DOHH2 (cell line): Measurements from ENCODE around the gene TM9SF1.
A peak's percentile ranks its signal among the peaks of the same experiment; 100 is the strongest.

Source experiments
- H3F3A ChIP-seq: fragments of 200-600 bp; sonication (generic), shearing (Covaris generic); 2 replicates; pipeline ENCODE4 v1.6.0; 2016; ENCODE audit warnings: antibody characterized with exemption, mild to moderate bottlenecking; ENCODE audit not compliant: control insufficient read depth, insufficient read depth
- H3K27ac ChIP-seq: fragments of 200-600 bp; sonication (generic); 2 replicates; pipeline ENCODE4 v1.5.1; 2014; ENCODE audit warnings: low read depth, mild to moderate bottlenecking, low read length, moderate library complexity
- H3K27me3 ChIP-seq: fragments of 200-600 bp; sonication (generic); 2 replicates; pipeline ENCODE4 v1.6.1; 2014; ENCODE audit warnings: mild to moderate bottlenecking, low read length, mixed read lengths; ENCODE audit not compliant: control insufficient read depth
- H3K36me3 ChIP-seq: fragments of 200-600 bp; sonication (generic); 2 replicates; pipeline ENCODE4 v1.6.1; 2014; ENCODE audit warnings: mild to moderate bottlenecking, low read length, moderate library complexity, mixed read lengths; ENCODE audit not compliant: control insufficient read depth
- H3K4me1 ChIP-seq: fragments of 200-600 bp; sonication (generic); 2 replicates; pipeline ENCODE4 v1.6.1; 2014; ENCODE audit warnings: mild to moderate bottlenecking, low read length, mixed read lengths; ENCODE audit not compliant: control insufficient read depth
- H3K4me2 ChIP-seq: fragments of 200-600 bp; sonication (generic); 2 replicates; pipeline ENCODE4 v1.6.0; 2014; ENCODE audit warnings: mild to moderate bottlenecking, low read length, moderate library complexity
- H3K4me3 ChIP-seq: fragments of 200-600 bp; sonication (generic); 2 replicates; pipeline ENCODE4 v1.5.1; 2014; ENCODE audit warnings: mild to moderate bottlenecking, low read length, mixed read lengths
- H3K79me2 ChIP-seq: fragments of 200-600 bp; sonication (generic); 2 replicates; pipeline ENCODE4 v1.6.1; 2014; ENCODE audit warnings: mild to moderate bottlenecking, low read length, mixed read lengths; ENCODE audit not compliant: control insufficient read depth
- H3K9me2 ChIP-seq: fragments of 200-600 bp; sonication (generic); replicated peaks from 2 replicates; pipeline ENCODE4 v1.6.1; 2014; ENCODE audit warnings: mild to moderate bottlenecking, low read length, mixed read lengths; ENCODE audit not compliant: control insufficient read depth
- H3K9me3 ChIP-seq: fragments of 200-600 bp; sonication (generic); 2 replicates; pipeline ENCODE4 v1.6.1; 2014; ENCODE audit warnings: antibody characterized with exemption, low read length, mixed read lengths; ENCODE audit not compliant: control insufficient read depth, insufficient read depth
- H4K20me1 ChIP-seq: fragments of 200-600 bp; sonication (generic); 2 replicates; pipeline ENCODE4 v1.6.0; 2014; ENCODE audit warnings: low read depth, mild to moderate bottlenecking, antibody characterized with exemption, low read length, moderate library complexity; ENCODE audit not compliant: control insufficient read depth, insufficient read depth
- EZH2phosphoT487 ChIP-seq: fragments of 200-600 bp; sonication (generic); IDR thresholded peaks from 2 replicates; pipeline ENCODE4 v1.6.1; 2017; ENCODE audit warnings: borderline replicate concordance, mild to moderate bottlenecking, antibody characterized with exemption, low read length, moderate library complexity, mixed read lengths
- TF ChIP-seq, protein P1 (sequence below): fragments of 200-600 bp; sonication (generic); IDR thresholded peaks from one replicate; pipeline ENCODE4 v1.5.1; 2014; ENCODE audit warnings: antibody characterized with exemption, mild to moderate bottlenecking, low read depth, low read length; ENCODE audit not compliant: poor library complexity, severe bottlenecking

TM9SF1 gene

DNA sequence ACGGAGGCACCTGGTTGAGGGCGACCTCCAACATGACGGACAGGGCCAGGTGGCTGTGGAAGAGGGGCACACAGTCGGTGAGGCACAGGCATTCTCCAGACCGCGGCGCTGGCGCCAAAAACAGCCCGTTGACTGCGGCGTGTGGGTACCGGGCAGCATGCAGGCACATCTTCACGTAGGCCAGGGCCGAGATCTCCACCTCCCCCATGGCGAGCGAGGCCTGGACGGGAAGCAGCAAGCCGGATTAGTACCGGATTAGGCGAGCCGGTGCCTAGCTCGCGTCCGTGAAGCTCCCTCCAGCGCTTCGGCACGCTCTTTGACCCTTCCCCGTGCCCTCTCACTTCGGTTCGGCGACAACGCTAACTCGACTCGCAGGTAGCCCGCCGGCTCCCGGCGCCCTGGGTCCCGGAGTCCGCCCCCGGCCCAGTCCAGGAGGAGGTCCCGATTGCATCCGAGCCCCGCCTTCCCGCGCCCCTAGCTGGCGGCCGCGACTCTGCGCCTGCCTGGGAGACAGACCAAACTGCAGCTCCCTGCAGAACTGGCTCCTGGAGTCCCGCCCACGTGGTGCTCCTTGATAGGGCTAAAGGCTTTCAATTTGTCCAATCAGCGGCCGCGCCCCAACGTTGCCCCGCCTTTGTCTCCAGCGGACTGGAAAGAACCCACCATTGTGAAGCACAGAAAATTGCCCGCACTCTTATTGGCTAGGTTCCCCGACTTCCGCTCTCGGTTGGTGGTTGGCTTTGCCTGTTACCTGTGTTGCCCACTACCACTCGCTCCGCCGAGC, 54.0 kb downstream of the TM9SF1 start, which contains the start of gene EMC9:
Gene EMC9, minus strand, starts transcription at position 495 of the 784 bp plus-strand sequence. Its CDS starts 287 bp downstream, at position 208.
- peak within 1 kb of the TSS; percentile 82 for H3K4me2 ChIP-seq
- H3F3A ChIP-seq: peaks cover 5% of the 10 kb centered on the region; the same call in 1 of the 2 replicates
- H3K4me1 ChIP-seq: peaks cover 41% of the 10 kb centered on the region
- peaks cover 67% of the 10 kb centered on the region for H3K36me3 ChIP-seq
- H3K9me3 ChIP-seq: no peaks in the 10 kb centered on the region
- no peaks in the 10 kb centered on the region for H4K20me1 ChIP-seq
- peak within 1 kb of the TSS; percentile 97 for H3K4me3 ChIP-seq
- TF ChIP-seq EZH2phosphoT487: no peak
- TF ChIP-seq, protein P1, sequence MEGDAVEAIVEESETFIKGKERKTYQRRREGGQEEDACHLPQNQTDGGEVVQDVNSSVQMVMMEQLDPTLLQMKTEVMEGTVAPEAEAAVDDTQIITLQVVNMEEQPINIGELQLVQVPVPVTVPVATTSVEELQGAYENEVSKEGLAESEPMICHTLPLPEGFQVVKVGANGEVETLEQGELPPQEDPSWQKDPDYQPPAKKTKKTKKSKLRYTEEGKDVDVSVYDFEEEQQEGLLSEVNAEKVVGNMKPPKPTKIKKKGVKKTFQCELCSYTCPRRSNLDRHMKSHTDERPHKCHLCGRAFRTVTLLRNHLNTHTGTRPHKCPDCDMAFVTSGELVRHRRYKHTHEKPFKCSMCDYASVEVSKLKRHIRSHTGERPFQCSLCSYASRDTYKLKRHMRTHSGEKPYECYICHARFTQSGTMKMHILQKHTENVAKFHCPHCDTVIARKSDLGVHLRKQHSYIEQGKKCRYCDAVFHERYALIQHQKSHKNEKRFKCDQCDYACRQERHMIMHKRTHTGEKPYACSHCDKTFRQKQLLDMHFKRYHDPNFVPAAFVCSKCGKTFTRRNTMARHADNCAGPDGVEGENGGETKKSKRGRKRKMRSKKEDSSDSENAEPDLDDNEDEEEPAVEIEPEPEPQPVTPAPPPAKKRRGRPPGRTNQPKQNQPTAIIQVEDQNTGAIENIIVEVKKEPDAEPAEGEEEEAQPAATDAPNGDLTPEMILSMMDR: no peak
- H3K9me2 ChIP-seq: no peaks in the 10 kb centered on the region
- H3K27ac ChIP-seq: peak within 1 kb of the TSS; percentile 65
- H3K27me3 ChIP-seq: no peaks in the 10 kb centered on the region
- peaks cover 53% of the 10 kb centered on the region for H3K79me2 ChIP-seq

DNA sequence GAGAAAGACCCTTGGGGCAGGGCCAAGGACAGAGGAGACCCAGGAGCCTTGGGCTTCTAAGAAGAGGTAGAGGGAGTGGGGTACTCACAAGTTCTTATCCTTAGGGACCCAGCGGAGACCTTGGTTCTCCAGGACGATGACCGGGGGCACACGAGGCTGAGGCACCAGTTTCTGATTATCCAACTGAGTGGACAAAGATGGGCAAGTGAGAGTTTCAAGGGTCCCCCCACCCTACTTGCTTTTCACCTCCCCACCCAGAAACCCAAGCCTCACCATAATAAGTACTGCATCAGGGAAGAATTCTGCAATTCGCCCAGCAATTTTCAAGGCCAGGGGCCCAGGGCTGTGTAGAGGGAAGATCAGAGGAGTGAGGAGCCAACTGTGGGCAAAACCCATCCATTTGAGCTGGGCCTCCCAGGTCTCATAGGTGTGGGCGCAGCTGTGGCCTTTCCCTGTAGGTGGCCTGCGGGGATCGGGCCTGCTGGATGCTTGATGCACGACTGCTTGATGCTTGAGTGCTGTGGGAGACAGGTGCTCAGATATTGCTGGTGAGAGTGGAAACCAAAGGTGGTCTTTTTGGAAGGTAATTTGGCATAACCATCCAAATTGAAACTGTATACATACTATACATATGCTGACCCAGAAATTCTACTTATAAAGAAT, 55.8 kb downstream of the TM9SF1 start:
- Histone ChIP-seq H4K20me1 (no peaks in the 10 kb centered on the region), H3K36me3 (peaks cover 59% of the 10 kb centered on the region), H3K9me3 (no peaks in the 10 kb centered on the region), H3K4me1 (peaks cover 34% of the 10 kb centered on the region), H3K4me2 (peak overlapping the region; percentile 79), H3K27me3 (no peaks in the 10 kb centered on the region), H3K4me3 (peak overlapping the region; percentile 97), H3F3A (peaks cover 5% of the 10 kb centered on the region; the same call in 1 of the 2 replicates), H3K9me2 (no peaks in the 10 kb centered on the region), H3K27ac (no peak overlapping the region), H3K79me2 (peaks cover 38% of the 10 kb centered on the region)
- no peak for TF ChIP-seq EZH2phosphoT487
- TF ChIP-seq, protein P1: no peak
